Endodermal cell (in vitro differentiated cells): ENCODE measurements around the gene SDHAF4. TPM values are rescaled to one million over a fixed set of nuclear protein-coding genes. Genes with fewer than 3 reads are reported as not detected.

ENCODE experiments used
- DNase-seq: peaks from one replicate; pipeline ENCODE4 v3.0.0-alpha.2; 2017
- H3K27ac ChIP-seq: 2 replicates; pipeline ENCODE4 v1.5.1; 2013; ENCODE audit warnings: mild to moderate bottlenecking, low read depth, low read length, moderate library complexity
- H3K27me3 ChIP-seq: 2 replicates; pipeline ENCODE4 v1.6.1; 2013; ENCODE audit warnings: mild to moderate bottlenecking, low read length, moderate library complexity; ENCODE audit not compliant: insufficient read depth, control insufficient read depth, poor library complexity, severe bottlenecking
- H3K36me3 ChIP-seq: 2 replicates; pipeline ENCODE4 v1.7.0; 2013; ENCODE audit warnings: mild to moderate bottlenecking, low read length, moderate library complexity; ENCODE audit not compliant: control insufficient read depth, insufficient read depth
- H3K4me1 ChIP-seq: one replicate; pipeline ENCODE4 v1.7.0; 2013; ENCODE audit warnings: low read length; ENCODE audit not compliant: control insufficient read depth, insufficient read depth
- H3K4me3 ChIP-seq: 2 replicates; pipeline ENCODE4 v1.5.1; 2013; ENCODE audit warnings: mild to moderate bottlenecking, low read length, moderate library complexity
- H3K9ac ChIP-seq: 2 replicates; pipeline ENCODE4 v1.6.1; 2013; ENCODE audit warnings: mild to moderate bottlenecking, low read length, moderate library complexity; ENCODE audit not compliant: poor library complexity, severe bottlenecking; ENCODE audit errors: extremely low read depth
- H3K9me3 ChIP-seq: 2 replicates; pipeline ENCODE4 v1.6.1; 2013; ENCODE audit warnings: mild to moderate bottlenecking, low read length, moderate library complexity; ENCODE audit not compliant: control insufficient read depth
- H3K27ac Mint-ChIP-seq: 2 replicates; pipeline ENCODE4 v1.8.0; 2020; ENCODE audit warnings: mixed read lengths
- H3K27me3 Mint-ChIP-seq: 2 replicates; pipeline ENCODE4 v1.8.0; 2021; ENCODE audit warnings: mild to moderate bottlenecking, mixed read lengths; ENCODE audit not compliant: insufficient read depth
- H3K36me3 Mint-ChIP-seq: 2 replicates; pipeline ENCODE4 v1.8.0; 2020; ENCODE audit warnings: low read depth, mixed read lengths
- H3K4me1 Mint-ChIP-seq: 2 replicates; pipeline ENCODE4 v1.8.0; 2020; ENCODE audit warnings: mixed read lengths
- H3K4me3 Mint-ChIP-seq: 2 replicates; pipeline ENCODE4 v1.8.0; 2020; ENCODE audit warnings: mild to moderate bottlenecking, moderate library complexity, mixed read lengths
- H3K9me3 Mint-ChIP-seq: 2 replicates; pipeline ENCODE4 v1.8.0; 2020; ENCODE audit warnings: mild to moderate bottlenecking, mixed read lengths
- WGBS, 2 experiments: methylation state at CpG; one replicate each; pipeline versions ENCODE4 v1.1.5 to v1.1.7; 2013; ENCODE audit warnings: missing lambda C conversion rate in 2 of 2, mixed read lengths in 1 of 2; ENCODE audit not compliant: insufficient coverage in 1 of 2, insufficient read length in 1 of 2; 5-methylcytosine and 5-hydroxymethylcytosine counted together
- total RNA-seq, 2 donors: library from RNA; stranded (reverse); fragmentation: NEBNext Ultra II Directional in 1 of 2; extraction: Animal tissue kit (Norgen Biotek cat#: 25700) in 1 of 2; gene quantifications; 2 replicates in 1 of 2; 3 replicates in 1 of 2; pipeline ENCODE4 v1.2.1, GENCODE V29; 2021
- TF ChIP-seq, protein P1 (sequence below): fragments of 200-600 bp; sonication (generic); conservative IDR thresholded peaks from 2 replicates; pipeline ENCODE4 v1.5.0; 2021; ENCODE audit warnings: antibody characterized with exemption, mild to moderate bottlenecking

SDHAF4 gene
- total RNA-seq, 2 donors from 2014 or later: 23.5 to 47.4 TPM

- Histone ChIP-seq H3K9me3 (no peaks in the 10 kb centered on the region), H3K27me3 (no peaks in the 10 kb centered on the region), H3K9ac (no peak overlapping the region), H3K4me3 (no peak overlapping the region), H3K4me1 (no peaks in the 10 kb centered on the region), H3K27ac (no peak overlapping the region), H3K36me3 (no peaks in the 10 kb centered on the region)
- no peak for DNase-seq
- no peak overlapping the region for H3K27ac Mint-ChIP-seq
- WGBS, 2 experiments: 94% methylated on average over 8 of the region's 8 CpGs; no CpG with 5 or more reads in 1 of the 2 experiments
- no peaks in the 10 kb centered on the region for H3K4me1 Mint-ChIP-seq
- H3K36me3 Mint-ChIP-seq: no peaks in the 10 kb centered on the region
- no peak overlapping the region for H3K4me3 Mint-ChIP-seq
- TF ChIP-seq, protein P1, sequence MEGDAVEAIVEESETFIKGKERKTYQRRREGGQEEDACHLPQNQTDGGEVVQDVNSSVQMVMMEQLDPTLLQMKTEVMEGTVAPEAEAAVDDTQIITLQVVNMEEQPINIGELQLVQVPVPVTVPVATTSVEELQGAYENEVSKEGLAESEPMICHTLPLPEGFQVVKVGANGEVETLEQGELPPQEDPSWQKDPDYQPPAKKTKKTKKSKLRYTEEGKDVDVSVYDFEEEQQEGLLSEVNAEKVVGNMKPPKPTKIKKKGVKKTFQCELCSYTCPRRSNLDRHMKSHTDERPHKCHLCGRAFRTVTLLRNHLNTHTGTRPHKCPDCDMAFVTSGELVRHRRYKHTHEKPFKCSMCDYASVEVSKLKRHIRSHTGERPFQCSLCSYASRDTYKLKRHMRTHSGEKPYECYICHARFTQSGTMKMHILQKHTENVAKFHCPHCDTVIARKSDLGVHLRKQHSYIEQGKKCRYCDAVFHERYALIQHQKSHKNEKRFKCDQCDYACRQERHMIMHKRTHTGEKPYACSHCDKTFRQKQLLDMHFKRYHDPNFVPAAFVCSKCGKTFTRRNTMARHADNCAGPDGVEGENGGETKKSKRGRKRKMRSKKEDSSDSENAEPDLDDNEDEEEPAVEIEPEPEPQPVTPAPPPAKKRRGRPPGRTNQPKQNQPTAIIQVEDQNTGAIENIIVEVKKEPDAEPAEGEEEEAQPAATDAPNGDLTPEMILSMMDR: no peak
- no peaks in the 10 kb centered on the region for H3K27me3 Mint-ChIP-seq
- no peaks in the 10 kb centered on the region for H3K9me3 Mint-ChIP-seq
Observed at GRCh38 chr6:70636596-70636995, 69.9 kb downstream of the SDHAF4 start.

GRCh38 chr6:70638468-70638867 lies 71.7 kb downstream of the SDHAF4 start:
- Mint-ChIP-seq H3K27me3 (no peaks in the 10 kb centered on the region), H3K4me1 (no peaks in the 10 kb centered on the region), H3K36me3 (no peaks in the 10 kb centered on the region), H3K4me3 (no peak overlapping the region), H3K27ac (no peak overlapping the region), H3K9me3 (no peaks in the 10 kb centered on the region)
- Histone ChIP-seq H3K9ac (no peak overlapping the region), H3K36me3 (no peaks in the 10 kb centered on the region), H3K27me3 (no peaks in the 10 kb centered on the region), H3K4me3 (no peak overlapping the region), H3K27ac (no peak overlapping the region), H3K4me1 (no peaks in the 10 kb centered on the region), H3K9me3 (no peaks in the 10 kb centered on the region)
- DNase-seq: no peak
- WGBS, 2 experiments: 94% methylated on average over 1 of the region's 1 CpG; no CpG with 5 or more reads in 1 of the 2 experiments
- TF ChIP-seq, protein P1: no peak

Other genes starting within 250 kb of the SDHAF4 start
- gene FAM135A, start 153.4 kb upstream of the SDHAF4 start, total RNA-seq: 10 to 100 TPM; 25.8 to 34.0 TPM
- 10 to 100 TPM; 36.6 to 49.4 TPM for gene SMAP1, start 101.0 kb downstream of the SDHAF4 start, total RNA-seq